ENCODE measurements around the gene TIMELESS.

The TIMELESS gene

GRCh38 chr12:56431850-56432249 is 17.4 kb downstream of the TIMELESS start:
- Histone ChIP-seq H2AFZ (ENCODE audit: low read length) (no peak overlapping the region), H3K4me1 (ENCODE audit: insufficient read depth, low read length, poor library complexity, severe bottlenecking) (no peaks in the 10 kb centered on the region), H3K9me3 (ENCODE audit: insufficient read depth, low read depth, low read length) (no peaks in the 10 kb centered on the region), H3K9ac (ENCODE audit: low read depth, low read length, poor library complexity, severe bottlenecking) (no peak overlapping the region), H3K4me2 (ENCODE audit: low read depth, low read length, poor library complexity, severe bottlenecking) (no peak overlapping the region), H3K36me3 (ENCODE audit: insufficient read depth, low read length) (peaks cover 50% of the 10 kb centered on the region; the same call in 1 of the 2 replicates), H3K79me2 (ENCODE audit: insufficient read depth, low read length) (peaks cover 11% of the 10 kb centered on the region; the same call in 1 of the 2 replicates), H3K27me3 (ENCODE audit: insufficient read depth, low read length, poor library complexity, severe bottlenecking) (no peaks in the 10 kb centered on the region), H3F3A (ENCODE audit: low read depth) (no peaks in the 10 kb centered on the region), H3K4me3 (ENCODE audit: low read length, poor library complexity, severe bottlenecking) (no peak overlapping the region), H3K9me2 (replicated peaks; ENCODE audit: low read depth, low read length) (no peaks in the 10 kb centered on the region), H4K20me1 (ENCODE audit: insufficient read depth, low read length, poor library complexity, severe bottlenecking) (no peaks in the 10 kb centered on the region)
- no peak for TF ChIP-seq EZH2phosphoT487 (IDR thresholded peaks at IDR 0.05; ENCODE audit: borderline replicate concordance)
- TF ChIP-seq CTCF (conservative IDR thresholded peaks at IDR 0.05; ENCODE audit: low read length), result no peak

GRCh38 chr12:56431288-56431687 is 17.9 kb downstream of the TIMELESS start:
- peaks cover 52% of the 10 kb centered on the region; the same call in 1 of the 2 replicates for H3K36me3 ChIP-seq (ENCODE audit: insufficient read depth, low read length)
- H3K4me3 ChIP-seq (ENCODE audit: low read length, poor library complexity, severe bottlenecking), result no peak overlapping the region
- TF ChIP-seq EZH2phosphoT487 (IDR thresholded peaks at IDR 0.05; ENCODE audit: borderline replicate concordance), result no peak
- TF ChIP-seq CTCF (conservative IDR thresholded peaks at IDR 0.05; ENCODE audit: low read length), result no peak
- H3K9ac ChIP-seq (ENCODE audit: low read depth, low read length, poor library complexity, severe bottlenecking), result no peak overlapping the region
- H3K27me3 ChIP-seq (ENCODE audit: insufficient read depth, low read length, poor library complexity, severe bottlenecking), result no peaks in the 10 kb centered on the region
- no peak overlapping the region for H2AFZ ChIP-seq (ENCODE audit: low read length)
- no peaks in the 10 kb centered on the region for H4K20me1 ChIP-seq (ENCODE audit: insufficient read depth, low read length, poor library complexity, severe bottlenecking)
- no peaks in the 10 kb centered on the region for H3K9me3 ChIP-seq (ENCODE audit: insufficient read depth, low read depth, low read length)
- peaks cover 11% of the 10 kb centered on the region; the same call in 1 of the 2 replicates for H3K79me2 ChIP-seq (ENCODE audit: insufficient read depth, low read length)
- no peaks in the 10 kb centered on the region for H3K9me2 ChIP-seq (replicated peaks; ENCODE audit: low read depth, low read length)
- no peaks in the 10 kb centered on the region for H3K4me1 ChIP-seq (ENCODE audit: insufficient read depth, low read length, poor library complexity, severe bottlenecking)
- no peak overlapping the region for H3K4me2 ChIP-seq (ENCODE audit: low read depth, low read length, poor library complexity, severe bottlenecking)
- H3F3A ChIP-seq (ENCODE audit: low read depth), result no peaks in the 10 kb centered on the region

- peaks cover 68% of the 10 kb centered on the region; the same call in 1 of the 2 replicates for H3K36me3 ChIP-seq (ENCODE audit: insufficient read depth, low read length)
- H3K9me2 ChIP-seq (replicated peaks; ENCODE audit: low read depth, low read length), result no peaks in the 10 kb centered on the region
- H4K20me1 ChIP-seq (ENCODE audit: insufficient read depth, low read length, poor library complexity, severe bottlenecking), result no peaks in the 10 kb centered on the region
- no peaks in the 10 kb centered on the region for H3F3A ChIP-seq (ENCODE audit: low read depth)
- H2AFZ ChIP-seq (ENCODE audit: low read length), result no peak overlapping the region
- H3K4me1 ChIP-seq (ENCODE audit: insufficient read depth, low read length, poor library complexity, severe bottlenecking), result peaks cover 3% of the 10 kb centered on the region
- no peaks in the 10 kb centered on the region for H3K79me2 ChIP-seq (ENCODE audit: insufficient read depth, low read length)
- no peaks in the 10 kb centered on the region for H3K27me3 ChIP-seq (ENCODE audit: insufficient read depth, low read length, poor library complexity, severe bottlenecking)
- H3K9ac ChIP-seq (ENCODE audit: low read depth, low read length, poor library complexity, severe bottlenecking), result no peak overlapping the region
- H3K4me2 ChIP-seq (ENCODE audit: low read depth, low read length, poor library complexity, severe bottlenecking), result no peak overlapping the region
- H3K4me3 ChIP-seq (ENCODE audit: low read length, poor library complexity, severe bottlenecking), result no peak overlapping the region
- TF ChIP-seq CTCF (conservative IDR thresholded peaks at IDR 0.05; ENCODE audit: low read length) (no peak), EZH2phosphoT487 (IDR thresholded peaks at IDR 0.05; ENCODE audit: borderline replicate concordance) (no peak)
- H3K9me3 ChIP-seq (ENCODE audit: insufficient read depth, low read depth, low read length), result no peaks in the 10 kb centered on the region
These were observed 23.2 kb downstream of the TIMELESS start for GRCh38 chr12:56425940-56426438.

Measured in Loucy (cell line).